Thymus (tissue), 11 donors: ENCODE measurements around the gene ZP1. TPM values are rescaled to one million over a fixed set of nuclear protein-coding genes. Genes with fewer than 3 reads are reported as not detected.
A peak's percentile ranks its signal among the peaks of the same experiment; 100 is the strongest.
"Not testable (repeated sequence)": the region's sequence is repeated elsewhere in the genome, so short reads cannot be mapped to it uniquely, and the experiment has no call there.

Experiments used
- DNase-seq, 9 donors: peaks; one replicate each; pipeline ENCODE4 v3.0.0-alpha.2; 2013; ENCODE audit warnings: low spot score in 9 of 9, low read depth in 6 of 9, missing footprints in 1 of 9
- H3K27ac ChIP-seq, 2 donors: one replicate each; pipeline ENCODE4 v1.5.1; 2013; ENCODE audit warnings: control low read depth in 1 of 2, low read depth in 1 of 2, low read length in 1 of 2, mild to moderate bottlenecking in 1 of 2, moderate library complexity in 1 of 2
- H3K27me3 ChIP-seq, 2 donors: one replicate each; pipeline ENCODE4 v1.5.1; 2013; ENCODE audit warnings: low read length in 1 of 2; ENCODE audit not compliant: control insufficient read depth in 2 of 2, insufficient read depth in 1 of 2
- H3K36me3 ChIP-seq, 2 donors: one replicate each; pipeline ENCODE4 v1.5.1; 2013; ENCODE audit warnings: low read length in 1 of 2, mild to moderate bottlenecking in 1 of 2, moderate library complexity in 1 of 2; ENCODE audit not compliant: control insufficient read depth in 2 of 2, insufficient read depth in 2 of 2
- H3K4me1 ChIP-seq, 2 donors: one replicate each; pipeline ENCODE4 v1.5.1; 2013; ENCODE audit warnings: low read length in 2 of 2; ENCODE audit not compliant: control insufficient read depth in 2 of 2, insufficient read depth in 2 of 2
- H3K4me3 ChIP-seq, 2 donors: one replicate each; pipeline ENCODE4 v1.5.1; 2013; ENCODE audit warnings: low read length in 2 of 2, control low read depth in 1 of 2, mild to moderate bottlenecking in 1 of 2
- H3K9me3 ChIP-seq, 2 donors: one replicate each; pipeline ENCODE4 v1.5.1; 2013; ENCODE audit warnings: low read length in 1 of 2, mild to moderate bottlenecking in 1 of 2; ENCODE audit not compliant: control insufficient read depth in 2 of 2, insufficient read depth in 1 of 2
- WGBS: extraction: QIAGEN DNeasy Blood & Tissue Kit; methylation state at CpG from one replicate; pipeline ENCODE4 v1.1.7; 2013; 5-methylcytosine and 5-hydroxymethylcytosine counted together
- polyA plus RNA-seq: library from polyadenylated mRNA; stranded (reverse); fragments of 200-250 nt; gene quantifications from one replicate; pipeline ENCODE4 v1.2.3, GENCODE V29; 2013
- total RNA-seq: library from RNA; stranded (reverse); fragments of 120-200 nt; gene quantifications from one replicate; pipeline ENCODE4 v1.2.4, GENCODE V29; 2013
- donor health status: healthy.

ZP1 gene
- total and polyA plus RNA-seq, 2 donors: 1.5 to 1.6 TPM

DNA sequence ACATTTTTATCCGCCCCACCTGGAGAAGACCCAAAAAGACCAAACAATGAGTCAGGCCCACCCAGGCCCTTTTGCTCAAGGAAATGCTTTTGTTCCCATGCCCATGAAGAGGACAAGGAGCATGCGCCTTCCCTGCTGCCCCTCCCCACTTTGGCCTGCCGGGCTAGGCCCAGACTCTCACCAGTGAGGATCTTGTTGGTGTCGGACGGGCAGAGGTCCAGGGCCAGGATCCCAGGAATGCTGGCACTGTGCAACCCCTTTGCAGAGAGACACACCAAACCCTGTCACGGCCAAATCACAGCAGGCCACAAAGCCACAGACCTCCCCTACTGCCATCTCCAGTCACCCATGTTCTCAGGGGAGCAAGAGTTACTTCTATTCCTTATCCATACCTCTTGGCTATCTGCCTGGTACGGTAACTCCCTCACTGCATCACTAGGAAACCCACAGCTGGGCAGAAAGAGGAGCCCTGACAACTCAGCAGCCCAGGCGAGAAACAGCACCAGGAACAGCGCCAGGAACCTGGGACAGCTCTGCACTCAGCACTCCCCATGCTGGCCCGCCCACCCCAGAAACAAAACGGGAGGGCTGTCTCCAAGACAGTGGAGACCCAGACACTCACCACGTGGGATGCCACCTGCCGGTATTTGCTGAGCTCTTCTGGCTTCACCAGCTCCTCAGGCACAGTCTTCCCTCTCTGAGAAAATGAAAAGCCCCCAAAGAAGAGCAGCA lies 33.5 kb downstream of the ZP1 start:
- Histone ChIP-seq H3K36me3 (peaks cover 71 to 82% of the 10 kb centered on the region in 2 donors), H3K4me3 (no peak overlapping the region), H3K27ac (no peak overlapping the region), H3K9me3 (no peaks in the 10 kb centered on the region), H3K4me1 (peaks cover 11 to 15% of the 10 kb centered on the region in 2 donors), H3K27me3 (no peaks in the 10 kb centered on the region)
- 97% methylated on average over 13 of the region's 13 CpGs for WGBS
- DNase-seq: no peak

DNA sequence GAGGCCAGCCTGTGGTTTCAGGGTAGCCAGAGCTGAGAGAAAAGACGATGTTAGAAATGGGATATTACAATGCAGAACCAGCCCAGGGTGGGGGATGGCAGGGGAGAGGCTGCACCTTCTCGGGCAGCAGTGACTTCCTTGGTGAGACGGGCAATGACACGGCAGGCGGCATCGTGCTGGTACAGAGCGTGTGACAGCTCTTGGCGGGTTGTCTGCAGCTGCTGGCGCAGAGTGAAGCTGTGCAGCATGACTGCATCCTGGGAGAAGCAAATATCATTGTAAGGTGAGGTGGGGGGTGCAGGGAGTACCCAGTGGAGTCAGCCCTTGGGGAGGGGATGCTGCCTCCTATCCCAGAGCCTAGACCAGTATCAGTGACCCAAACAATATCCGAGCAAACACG lies 35.3 kb downstream of the ZP1 start:
- peaks cover 17 to 22% of the 10 kb centered on the region in 2 donors for H3K4me1 ChIP-seq
- DNase-seq: no peak
- peaks cover 59 to 65% of the 10 kb centered on the region in 2 donors for H3K36me3 ChIP-seq
- H3K27me3 ChIP-seq: no peaks in the 10 kb centered on the region
- no peak overlapping the region for H3K4me3 ChIP-seq
- H3K9me3 ChIP-seq: no peaks in the 10 kb centered on the region
- WGBS: 97% methylated on average over 11 of the region's 11 CpGs
- H3K27ac ChIP-seq: no peak overlapping the region

DNA sequence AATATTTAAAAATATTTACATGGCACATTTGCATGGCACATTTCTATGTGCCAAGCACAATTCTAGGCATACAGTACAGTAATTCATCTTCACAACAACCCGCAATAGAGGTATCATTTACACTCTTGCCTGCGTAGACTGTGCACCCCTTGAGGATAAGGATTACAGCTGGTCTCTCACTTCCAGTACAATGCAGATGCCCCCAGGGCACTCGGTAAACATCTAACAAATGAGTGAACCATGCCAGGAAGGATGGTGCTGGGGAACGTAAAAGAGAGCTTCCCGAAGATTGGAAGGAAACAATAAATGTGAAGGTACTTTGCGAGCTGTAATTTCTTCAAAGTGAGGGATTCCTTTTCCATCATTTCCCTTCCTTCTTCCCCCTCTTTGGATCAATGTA lies 37.7 kb downstream of the ZP1 start:
- Histone ChIP-seq H3K4me3 (peak overlapping the region; percentile 80 to 95), H3K27ac (no peak overlapping the region), H3K9me3 (no peaks in the 10 kb centered on the region), H3K27me3 (no peaks in the 10 kb centered on the region), H3K36me3 (peaks cover 37 to 41% of the 10 kb centered on the region in 2 donors), H3K4me1 (peaks cover 19% of the 10 kb centered on the region in 2 donors)
- DNase-seq: no peak
- WGBS: 62% methylated on average over 6 of the region's 6 CpGs

DNA sequence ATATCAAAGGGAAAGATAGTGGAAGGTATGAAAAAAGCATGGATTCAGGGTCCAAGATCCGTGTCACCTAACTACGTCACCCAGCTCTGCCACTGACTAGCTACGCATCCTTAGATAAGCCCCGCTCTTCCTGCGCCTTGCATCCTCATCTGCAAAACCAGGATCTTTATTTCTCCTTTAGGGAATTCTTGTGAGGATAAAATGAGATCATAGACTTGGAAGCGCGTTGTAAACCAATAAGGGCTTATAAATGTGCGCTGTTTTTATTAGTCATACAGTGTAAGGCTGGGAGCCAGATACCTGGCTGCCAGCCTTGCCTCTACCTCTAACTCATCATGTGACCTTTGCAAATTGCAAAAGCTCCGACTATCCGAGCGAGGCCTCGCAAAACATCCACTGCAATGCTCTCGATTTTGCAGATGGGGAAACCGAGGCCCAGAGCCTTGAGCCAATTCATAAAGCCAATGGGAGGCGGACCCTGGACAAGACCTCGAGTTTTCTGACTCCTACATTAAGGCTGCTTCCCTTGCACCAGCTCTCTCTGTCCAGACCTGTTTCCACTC lies 38.3 kb downstream of the ZP1 start:
- 13% methylated on average over 16 of the region's 16 CpGs for WGBS
- Histone ChIP-seq H3K9me3 (peaks cover 0 to 2% of the 10 kb centered on the region in 2 donors), H3K27ac (peak overlapping the region; percentile 94), H3K4me1 (peaks cover 20 to 23% of the 10 kb centered on the region in 2 donors), H3K27me3 (no peaks in the 10 kb centered on the region), H3K36me3 (peaks cover 32 to 35% of the 10 kb centered on the region in 2 donors), H3K4me3 (peak overlapping the region; percentile 80 to 95)
- peak in 1 of 9 donors; percentile 40 for DNase-seq

GRCh38 chr11:60906132-60906972 lies 39.0 kb downstream of the ZP1 start, which contains the start of gene PRPF19:
Gene PRPF19, minus strand, starts transcription at chr11:60906585. Its CDS starts 203 bp downstream, at chr11:60906382.
- Histone ChIP-seq H3K4me3 (peak within 1 kb of the TSS; percentile 80 to 95), H3K36me3 (peaks cover 24 to 28% of the 10 kb centered on the region in 2 donors), H3K27me3 (no peaks in the 10 kb centered on the region), H3K27ac (peak within 1 kb of the TSS; percentile 94), H3K4me1 (peaks cover 23 to 26% of the 10 kb centered on the region in 2 donors), H3K9me3 (peaks cover 0 to 2% of the 10 kb centered on the region in 2 donors)
- peak; percentile 96 to 100 (median 99) for DNase-seq
- WGBS: under 1% methylated on average over 75 of the region's 75 CpGs

- H3K4me1 ChIP-seq: peaks cover 39 to 49% of the 10 kb centered on the region in 2 donors
These were observed 41.5 kb downstream of the ZP1 start for GRCh38 chr11:60908803-60909202.

GRCh38 chr11:60909680-60910280 lies 42.4 kb downstream of the ZP1 start:
- H3K4me1 ChIP-seq: peaks cover 35 to 51% of the 10 kb centered on the region in 2 donors
- not testable (repeated sequence) for H3K9me3 ChIP-seq, H3K27ac ChIP-seq, H3K36me3 ChIP-seq, H3K4me3 ChIP-seq, H3K27me3 ChIP-seq, DNase-seq
- WGBS: 88% methylated on average over 3 of the region's 3 CpGs

More at GRCh38 chr11:60908803-60909202, 41.5 kb downstream of the ZP1 start:
- H3K4me3 ChIP-seq: no peak overlapping the region
- peaks cover 0 to 4% of the 10 kb centered on the region in 2 donors for H3K36me3 ChIP-seq
- H3K27ac ChIP-seq: no peak overlapping the region
- WGBS: 92% methylated on average over 1 of the region's 1 CpG
- DNase-seq: no peak
- H3K27me3 ChIP-seq: no peaks in the 10 kb centered on the region
- peaks cover 0 to 2% of the 10 kb centered on the region in 2 donors for H3K9me3 ChIP-seq

- WGBS: 62% methylated on average over 3 of the region's 3 CpGs
These were observed 42.9 kb downstream of the ZP1 start for GRCh38 chr11:60910281-60910687.

More at GRCh38 chr11:60910281-60910687, 42.9 kb downstream of the ZP1 start:
- H3K4me3 ChIP-seq: no peak overlapping the region
- H3K4me1 ChIP-seq: peaks cover 30 to 51% of the 10 kb centered on the region in 2 donors
- no peaks in the 10 kb centered on the region for H3K27me3 ChIP-seq
- H3K27ac ChIP-seq: no peak overlapping the region
- peak in 1 of 9 donors; percentile 27 for DNase-seq
- no peaks in the 10 kb centered on the region for H3K36me3 ChIP-seq
- peaks cover 0 to 2% of the 10 kb centered on the region in 2 donors for H3K9me3 ChIP-seq
